DND-41 (cell line): ENCODE results near the gene DNAJC5.

Experiments
- ATAC-seq: fragments of 200-7000 bp; cut with Tn5 transposase; 3 replicates; pipeline ENCODE4 v1.9.1; 2021; ENCODE audit warnings: low read depth; ENCODE audit not compliant: insufficient read depth
- DNase-seq: peaks from one replicate; pipeline ENCODE4 v3.0.0-alpha.2; 2020
- H2AFZ ChIP-seq: 2 replicates; pipeline ENCODE4 v1.6.0; 2012; ENCODE audit warnings: low read depth, low read length
- H3K27ac ChIP-seq: 2 replicates; pipeline ENCODE4 v1.5.1; 2012; ENCODE audit warnings: low read length, inconsistent platforms
- H3K27me3 ChIP-seq: fragments of 200-600 bp; sonication (generic); 2 replicates; pipeline ENCODE4 v1.6.0; 2012; ENCODE audit warnings: low read length, mild to moderate bottlenecking, inconsistent platforms; ENCODE audit not compliant: insufficient read depth, poor library complexity
- H3K36me3 ChIP-seq: 2 replicates; pipeline ENCODE4 v1.5.1; 2012; ENCODE audit warnings: low read length, inconsistent platforms; ENCODE audit not compliant: insufficient read depth
- H3K4me1 ChIP-seq: 2 replicates; pipeline ENCODE4 v1.5.1; 2012; ENCODE audit warnings: mild to moderate bottlenecking, low read length; ENCODE audit not compliant: insufficient read depth
- H3K4me2 ChIP-seq: 2 replicates; pipeline ENCODE4 v1.6.0; 2012; ENCODE audit warnings: mild to moderate bottlenecking, moderate library complexity, low read length, inconsistent platforms; ENCODE audit not compliant: insufficient read depth
- H3K4me3 ChIP-seq, 2 experiments: fragments of 200-600 bp in 1 of 2; shearing (Covaris generic) in 1 of 2; 2 replicates each; pipeline ENCODE4 v1.5.1; 2012 to 2016; ENCODE audit warnings: inconsistent platforms in 2 of 2, low read length in 2 of 2, mild to moderate bottlenecking in 2 of 2, low read depth in 1 of 2, moderate library complexity in 1 of 2
- H3K79me2 ChIP-seq: 2 replicates; pipeline ENCODE4 v1.6.0; 2012; ENCODE audit warnings: low read length, inconsistent platforms; ENCODE audit not compliant: insufficient read depth
- H3K9ac ChIP-seq: 2 replicates; pipeline ENCODE4 v1.6.0; 2012; ENCODE audit warnings: low read depth, mild to moderate bottlenecking, inconsistent platforms, low read length, moderate library complexity
- H3K9me3 ChIP-seq: 2 replicates; pipeline ENCODE4 v1.5.1; 2012; ENCODE audit warnings: low read length, moderate library complexity, mild to moderate bottlenecking, inconsistent platforms; ENCODE audit not compliant: insufficient read depth, severe bottlenecking
- H4K20me1 ChIP-seq: 2 replicates; pipeline ENCODE4 v1.6.0; 2012; ENCODE audit warnings: low read length; ENCODE audit not compliant: insufficient read depth
- CTCF ChIP-seq: IDR thresholded peaks from 2 replicates; pipeline ENCODE4 v1.5.1; 2012; ENCODE audit warnings: borderline replicate concordance, low read length, moderate library complexity, mild to moderate bottlenecking; ENCODE audit not compliant: poor library complexity, severe bottlenecking; ENCODE audit errors: extremely low read depth
- EZH2 ChIP-seq: IDR thresholded peaks from 3 replicates; pipeline ENCODE4 v1.6.1; 2012; ENCODE audit warnings: borderline replicate concordance, low read depth, mild to moderate bottlenecking, moderate library complexity, low read length, inconsistent platforms; ENCODE audit not compliant: severe bottlenecking

Gene DNAJC5

DNA sequence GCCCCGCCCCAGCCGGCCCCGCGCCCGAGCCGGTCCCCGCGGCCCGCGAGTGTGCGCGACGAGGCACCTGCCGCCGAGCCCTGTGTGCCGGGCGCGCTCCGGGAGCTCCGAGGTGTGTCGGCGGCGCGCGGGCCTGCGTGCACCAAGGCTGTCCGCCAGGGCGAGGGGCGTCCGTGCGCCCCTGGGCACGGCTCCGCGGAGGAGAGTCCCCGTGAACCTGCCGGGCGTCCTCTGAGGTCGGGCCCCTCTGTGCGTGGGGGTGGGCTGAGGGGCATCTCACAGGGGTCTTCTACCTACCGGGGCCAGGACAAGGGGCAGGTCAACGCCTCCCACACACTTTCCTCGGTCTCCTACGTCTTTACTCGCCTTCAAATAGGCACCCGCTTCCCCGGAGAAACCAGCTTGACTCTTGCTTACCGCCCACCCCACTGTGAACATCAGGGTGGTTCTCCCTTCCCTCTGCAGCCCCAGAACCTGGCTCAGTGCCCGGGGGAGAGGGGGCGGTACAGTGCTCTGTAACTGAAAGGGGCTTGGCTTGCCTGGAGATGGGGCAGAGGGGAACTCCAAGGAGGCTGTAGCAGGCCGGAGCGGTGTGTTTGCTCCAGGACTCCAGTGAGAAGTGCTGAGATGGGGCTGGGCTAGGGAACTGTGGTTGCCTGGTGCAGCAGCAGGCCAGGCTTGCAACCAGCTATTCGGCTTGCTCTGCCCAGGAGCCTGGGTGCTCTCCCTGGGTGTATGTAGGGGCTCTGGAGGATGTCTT lies 84.8 kb downstream of the DNAJC5 start, which contains the start of gene SAMD10:
Gene SAMD10 (minus strand): TSS at position 86 of the 760 bp plus-strand sequence. CDS start 175 bp downstream, outside the sequence.
- Histone ChIP-seq H3K79me2 (peaks cover 42% of the 10 kb centered on the region), H3K4me1 (peaks cover 47% of the 10 kb centered on the region), H3K4me2 (peak within 1 kb of the TSS; percentile 89), H4K20me1 (peaks cover 18% of the 10 kb centered on the region), H3K27me3 (no peaks in the 10 kb centered on the region), H3K9me3 (no peaks in the 10 kb centered on the region), H3K36me3 (peaks cover 37% of the 10 kb centered on the region), H2AFZ (peak within 1 kb of the TSS; percentile 74), H3K9ac (peak within 1 kb of the TSS; percentile 76), H3K27ac (peak within 1 kb of the TSS; percentile 93), H3K4me3 (peak within 1 kb of the TSS; percentile 76 to 97; a peak in 3 of 4 replicates)
- DNase-seq (peak; percentile 94), ATAC-seq (peak; percentile 77)
- TF ChIP-seq CTCF (no peak), EZH2 (no peak)

DNA sequence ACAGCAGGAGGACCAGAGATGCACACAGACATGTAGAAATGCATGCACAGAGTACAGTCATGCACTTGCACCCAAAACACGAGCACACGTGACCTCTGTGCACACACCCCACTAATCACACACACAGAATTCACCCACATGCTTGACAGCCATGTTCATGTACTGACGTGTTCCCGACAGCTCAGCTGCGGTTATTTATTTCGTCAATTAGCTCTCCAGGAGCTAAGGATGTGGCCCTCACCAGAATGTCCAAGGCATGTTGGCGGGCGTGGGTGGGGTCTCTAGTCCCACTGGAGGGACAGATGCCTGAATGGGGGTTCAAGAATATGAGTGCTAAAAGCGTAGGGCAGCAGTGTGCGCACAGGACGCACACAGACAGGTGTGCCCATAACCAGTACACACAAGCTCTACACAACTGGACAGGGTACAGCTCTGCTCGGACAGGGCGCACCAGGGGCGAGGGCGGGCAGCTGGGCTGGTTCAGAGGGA lies 85.4 kb downstream of the DNAJC5 start:
- TF ChIP-seq CTCF = no peak
- TF ChIP-seq EZH2 = no peak
- Histone ChIP-seq H4K20me1 (peaks cover 18% of the 10 kb centered on the region), H3K36me3 (peaks cover 38% of the 10 kb centered on the region), H3K79me2 (peaks cover 47% of the 10 kb centered on the region), H3K27me3 (no peaks in the 10 kb centered on the region), H3K9me3 (no peaks in the 10 kb centered on the region), H3K4me1 (peaks cover 47% of the 10 kb centered on the region), H3K27ac (peak overlapping the region; percentile 93), H2AFZ (peak overlapping the region; percentile 74), H3K4me2 (peak overlapping the region; percentile 89), H3K9ac (peak overlapping the region; percentile 76), H3K4me3 (peak overlapping the region; percentile 76 to 97; a peak in 3 of 4 replicates)
- ATAC-seq (peak; percentile 4), DNase-seq (no peak)

GRCh38 chr20:63980806-63981728 lies 86.1 kb downstream of the DNAJC5 start, which contains the start of gene PRPF6:
TSS of gene PRPF6 (plus strand) at chr20:63981132. CDS start at chr20:63981246, 114 bp downstream.
- Histone ChIP-seq H3K27ac (peak within 1 kb of the TSS; percentile 93), H3K36me3 (peaks cover 41% of the 10 kb centered on the region)

More at GRCh38 chr20:63980806-63981728, 86.1 kb downstream of the DNAJC5 start, which contains the start of gene PRPF6:
- H2AFZ ChIP-seq = peak within 1 kb of the TSS; percentile 89
- DNase-seq (peak; percentile 97), ATAC-seq (peak; percentile 66)
- H3K9ac ChIP-seq = peak within 1 kb of the TSS; percentile 76
- peak within 1 kb of the TSS; percentile 76 to 97 for H3K4me3 ChIP-seq
- H3K9me3 ChIP-seq = no peaks in the 10 kb centered on the region
- H3K4me2 ChIP-seq = peak within 1 kb of the TSS; percentile 89
- TF ChIP-seq EZH2 (no peak), CTCF (peak; percentile 94)
- H3K4me1 ChIP-seq = peaks cover 47% of the 10 kb centered on the region
- no peaks in the 10 kb centered on the region for H3K27me3 ChIP-seq
- H3K79me2 ChIP-seq = peaks cover 52% of the 10 kb centered on the region
- H4K20me1 ChIP-seq = peaks cover 18% of the 10 kb centered on the region
